ENCODE results near the gene GP9. TPM values are rescaled to one million over a fixed set of nuclear protein-coding genes. Genes with fewer than 3 reads are reported as not detected.

The GP9 gene
- polyA plus RNA-seq, 1 donor from 2014 or later = not detected

DNA sequence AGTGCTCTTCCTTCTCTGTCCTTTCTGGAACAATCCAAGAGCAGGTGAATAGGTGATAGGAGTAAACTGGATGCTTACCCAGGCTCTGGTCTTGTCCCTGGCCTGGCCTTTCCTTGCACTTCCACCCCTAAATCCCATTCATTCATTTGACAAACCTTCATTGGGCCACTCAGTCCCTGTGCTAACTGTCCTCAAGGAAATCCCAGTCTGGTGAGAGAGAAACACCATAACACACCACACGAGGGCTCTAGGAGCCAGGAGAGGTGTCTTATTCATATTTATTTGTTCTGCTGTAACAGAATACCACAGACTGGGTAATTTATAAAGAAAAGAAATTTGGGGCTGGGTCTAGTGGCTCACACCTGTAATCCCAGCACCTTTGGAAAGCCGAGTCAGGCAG is 36.7 kb upstream of the GP9 start:
- H3K4me3 ChIP-seq (ENCODE audit: low read length) = no peak overlapping the region
- no peaks in the 10 kb centered on the region for H3F3A ChIP-seq (ENCODE audit: insufficient read depth, low read length, poor library complexity, severe bottlenecking)
- H3K27me3 ChIP-seq (ENCODE audit: insufficient read depth, low read depth, low read length) = no peaks in the 10 kb centered on the region
- H3K9me3 ChIP-seq (ENCODE audit: low read length) = no peaks in the 10 kb centered on the region
- H4K20me1 ChIP-seq (ENCODE audit: insufficient read depth) = no peaks in the 10 kb centered on the region
- no peak overlapping the region for H3K9ac ChIP-seq (ENCODE audit: low read length)
- H3K4me2 ChIP-seq (ENCODE audit: low read length) = no peak overlapping the region
- TF ChIP-seq, protein P1, sequence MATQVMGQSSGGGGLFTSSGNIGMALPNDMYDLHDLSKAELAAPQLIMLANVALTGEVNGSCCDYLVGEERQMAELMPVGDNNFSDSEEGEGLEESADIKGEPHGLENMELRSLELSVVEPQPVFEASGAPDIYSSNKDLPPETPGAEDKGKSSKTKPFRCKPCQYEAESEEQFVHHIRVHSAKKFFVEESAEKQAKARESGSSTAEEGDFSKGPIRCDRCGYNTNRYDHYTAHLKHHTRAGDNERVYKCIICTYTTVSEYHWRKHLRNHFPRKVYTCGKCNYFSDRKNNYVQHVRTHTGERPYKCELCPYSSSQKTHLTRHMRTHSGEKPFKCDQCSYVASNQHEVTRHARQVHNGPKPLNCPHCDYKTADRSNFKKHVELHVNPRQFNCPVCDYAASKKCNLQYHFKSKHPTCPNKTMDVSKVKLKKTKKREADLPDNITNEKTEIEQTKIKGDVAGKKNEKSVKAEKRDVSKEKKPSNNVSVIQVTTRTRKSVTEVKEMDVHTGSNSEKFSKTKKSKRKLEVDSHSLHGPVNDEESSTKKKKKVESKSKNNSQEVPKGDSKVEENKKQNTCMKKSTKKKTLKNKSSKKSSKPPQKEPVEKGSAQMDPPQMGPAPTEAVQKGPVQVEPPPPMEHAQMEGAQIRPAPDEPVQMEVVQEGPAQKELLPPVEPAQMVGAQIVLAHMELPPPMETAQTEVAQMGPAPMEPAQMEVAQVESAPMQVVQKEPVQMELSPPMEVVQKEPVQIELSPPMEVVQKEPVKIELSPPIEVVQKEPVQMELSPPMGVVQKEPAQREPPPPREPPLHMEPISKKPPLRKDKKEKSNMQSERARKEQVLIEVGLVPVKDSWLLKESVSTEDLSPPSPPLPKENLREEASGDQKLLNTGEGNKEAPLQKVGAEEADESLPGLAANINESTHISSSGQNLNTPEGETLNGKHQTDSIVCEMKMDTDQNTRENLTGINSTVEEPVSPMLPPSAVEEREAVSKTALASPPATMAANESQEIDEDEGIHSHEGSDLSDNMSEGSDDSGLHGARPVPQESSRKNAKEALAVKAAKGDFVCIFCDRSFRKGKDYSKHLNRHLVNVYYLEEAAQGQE (IDR thresholded peaks at IDR 0.05; ENCODE audit: borderline replicate concordance) = no peak
- TF ChIP-seq RAD21 (conservative IDR thresholded peaks at IDR 0.05) = no peak
- no peak for TF ChIP-seq MXI1 (conservative IDR thresholded peaks at IDR 0.05; ENCODE audit: poor library complexity, severe bottlenecking)
- TF ChIP-seq SMC3 (conservative IDR thresholded peaks at IDR 0.05; ENCODE audit: poor library complexity) = no peak
- TF ChIP-seq EZH2 (IDR thresholded peaks at IDR 0.05; ENCODE audit: borderline replicate concordance, insufficient read depth, low read length, poor library complexity, severe bottlenecking) = no peak
- TF ChIP-seq EP300 (conservative IDR thresholded peaks at IDR 0.05; ENCODE audit: poor library complexity, severe bottlenecking) = no peak
- TF ChIP-seq, protein P2, sequence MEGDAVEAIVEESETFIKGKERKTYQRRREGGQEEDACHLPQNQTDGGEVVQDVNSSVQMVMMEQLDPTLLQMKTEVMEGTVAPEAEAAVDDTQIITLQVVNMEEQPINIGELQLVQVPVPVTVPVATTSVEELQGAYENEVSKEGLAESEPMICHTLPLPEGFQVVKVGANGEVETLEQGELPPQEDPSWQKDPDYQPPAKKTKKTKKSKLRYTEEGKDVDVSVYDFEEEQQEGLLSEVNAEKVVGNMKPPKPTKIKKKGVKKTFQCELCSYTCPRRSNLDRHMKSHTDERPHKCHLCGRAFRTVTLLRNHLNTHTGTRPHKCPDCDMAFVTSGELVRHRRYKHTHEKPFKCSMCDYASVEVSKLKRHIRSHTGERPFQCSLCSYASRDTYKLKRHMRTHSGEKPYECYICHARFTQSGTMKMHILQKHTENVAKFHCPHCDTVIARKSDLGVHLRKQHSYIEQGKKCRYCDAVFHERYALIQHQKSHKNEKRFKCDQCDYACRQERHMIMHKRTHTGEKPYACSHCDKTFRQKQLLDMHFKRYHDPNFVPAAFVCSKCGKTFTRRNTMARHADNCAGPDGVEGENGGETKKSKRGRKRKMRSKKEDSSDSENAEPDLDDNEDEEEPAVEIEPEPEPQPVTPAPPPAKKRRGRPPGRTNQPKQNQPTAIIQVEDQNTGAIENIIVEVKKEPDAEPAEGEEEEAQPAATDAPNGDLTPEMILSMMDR (IDR thresholded peaks at IDR 0.05; ENCODE audit: poor library complexity, severe bottlenecking) = no peak
- no peaks in the 10 kb centered on the region for H3K36me3 ChIP-seq (ENCODE audit: insufficient read depth, low read length)
- H3K27ac ChIP-seq (ENCODE audit: low read length) = no peak overlapping the region
- H3K9me2 ChIP-seq (ENCODE audit: insufficient read depth, low read length) = no peaks in the 10 kb centered on the region
- no peak overlapping the region for H2AFZ ChIP-seq (ENCODE audit: low read depth, low read length)
- no peaks in the 10 kb centered on the region for H3K79me2 ChIP-seq (replicated peaks; ENCODE audit: insufficient read depth, low read length)

DNA sequence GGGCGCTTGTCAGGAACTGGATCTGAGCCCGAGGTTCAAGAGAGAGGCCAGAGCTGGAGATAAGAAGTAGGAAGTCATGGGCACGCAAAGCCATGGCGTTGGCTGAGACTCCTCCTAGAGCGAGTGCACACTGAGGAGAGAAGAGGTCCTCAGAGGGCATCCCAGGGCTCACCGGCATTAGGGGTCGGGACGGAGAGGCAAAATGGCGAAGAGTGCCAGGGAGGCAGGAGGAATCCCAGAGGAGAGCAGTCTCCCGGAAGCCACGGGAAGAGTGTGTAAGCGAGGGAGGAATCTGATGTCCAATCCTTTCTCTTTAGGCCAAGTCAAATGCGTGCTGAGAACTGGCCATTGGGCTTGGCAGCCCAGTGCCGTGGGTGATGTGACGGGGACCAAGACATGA is 35.5 kb upstream of the GP9 start:
- Histone ChIP-seq H3K27me3 (ENCODE audit: insufficient read depth, low read depth, low read length) (no peaks in the 10 kb centered on the region), H3K9me2 (ENCODE audit: insufficient read depth, low read length) (no peaks in the 10 kb centered on the region), H3K4me3 (ENCODE audit: low read length) (no peak overlapping the region), H3K9ac (ENCODE audit: low read length) (no peak overlapping the region), H4K20me1 (ENCODE audit: insufficient read depth) (no peaks in the 10 kb centered on the region), H3K36me3 (ENCODE audit: insufficient read depth, low read length) (no peaks in the 10 kb centered on the region), H3K4me2 (ENCODE audit: low read length) (no peak overlapping the region), H3K79me2 (replicated peaks; ENCODE audit: insufficient read depth, low read length) (no peaks in the 10 kb centered on the region), H3K9me3 (ENCODE audit: low read length) (no peaks in the 10 kb centered on the region), H3K27ac (ENCODE audit: low read length) (no peak overlapping the region), H3F3A (ENCODE audit: insufficient read depth, low read length, poor library complexity, severe bottlenecking) (no peaks in the 10 kb centered on the region), H2AFZ (ENCODE audit: low read depth, low read length) (no peak overlapping the region)
- TF ChIP-seq EP300 (conservative IDR thresholded peaks at IDR 0.05; ENCODE audit: poor library complexity, severe bottlenecking) (no peak), POLR2AphosphoS5 (IDR thresholded peaks at IDR 0.05) (no peak), EZH2 (IDR thresholded peaks at IDR 0.05; ENCODE audit: borderline replicate concordance, insufficient read depth, low read length, poor library complexity, severe bottlenecking) (no peak), TAF1 (IDR thresholded peaks at IDR 0.05; ENCODE audit: low read depth) (no peak), MXI1 (conservative IDR thresholded peaks at IDR 0.05; ENCODE audit: poor library complexity, severe bottlenecking) (no peak), SMC3 (conservative IDR thresholded peaks at IDR 0.05; ENCODE audit: poor library complexity) (no peak), RAD21 (conservative IDR thresholded peaks at IDR 0.05) (no peak)
- TF ChIP-seq, protein P1 (IDR thresholded peaks at IDR 0.05; ENCODE audit: borderline replicate concordance) = no peak
- TF ChIP-seq, protein P2 (IDR thresholded peaks at IDR 0.05; ENCODE audit: poor library complexity, severe bottlenecking) = no peak
